GM18870 (cell line): Measurements from ENCODE around the gene SULT4A1.

Experiments used
- ATAC-seq: cut with Tn5 transposase; IDR thresholded peaks from one replicate; pipeline ENCODE4 v1.9.1; 2021; ENCODE audit warnings: moderate library complexity; ENCODE audit not compliant: unreplicated experiment

SULT4A1 gene

DNA sequence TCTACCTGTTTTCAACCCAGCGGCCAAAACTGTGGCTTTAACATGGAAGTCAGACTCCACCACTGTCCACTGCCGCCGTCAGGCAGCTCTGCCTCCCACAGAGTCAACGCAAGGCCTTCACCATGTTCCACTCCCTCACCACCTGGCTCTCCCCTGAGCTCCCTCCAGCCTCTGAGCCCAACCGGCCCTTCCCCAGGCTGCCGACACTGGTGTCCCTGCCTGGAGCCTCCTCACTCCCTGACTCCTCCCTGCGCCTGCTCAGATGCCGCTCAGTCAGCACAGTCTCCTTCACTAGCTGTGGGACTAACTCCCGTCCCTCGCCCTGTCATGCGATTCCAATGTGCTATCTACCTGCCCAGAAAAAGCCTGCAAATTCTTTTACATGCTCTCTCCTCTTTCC, 16.3 kb downstream of the SULT4A1 start:
- no peak for ATAC-seq

DNA sequence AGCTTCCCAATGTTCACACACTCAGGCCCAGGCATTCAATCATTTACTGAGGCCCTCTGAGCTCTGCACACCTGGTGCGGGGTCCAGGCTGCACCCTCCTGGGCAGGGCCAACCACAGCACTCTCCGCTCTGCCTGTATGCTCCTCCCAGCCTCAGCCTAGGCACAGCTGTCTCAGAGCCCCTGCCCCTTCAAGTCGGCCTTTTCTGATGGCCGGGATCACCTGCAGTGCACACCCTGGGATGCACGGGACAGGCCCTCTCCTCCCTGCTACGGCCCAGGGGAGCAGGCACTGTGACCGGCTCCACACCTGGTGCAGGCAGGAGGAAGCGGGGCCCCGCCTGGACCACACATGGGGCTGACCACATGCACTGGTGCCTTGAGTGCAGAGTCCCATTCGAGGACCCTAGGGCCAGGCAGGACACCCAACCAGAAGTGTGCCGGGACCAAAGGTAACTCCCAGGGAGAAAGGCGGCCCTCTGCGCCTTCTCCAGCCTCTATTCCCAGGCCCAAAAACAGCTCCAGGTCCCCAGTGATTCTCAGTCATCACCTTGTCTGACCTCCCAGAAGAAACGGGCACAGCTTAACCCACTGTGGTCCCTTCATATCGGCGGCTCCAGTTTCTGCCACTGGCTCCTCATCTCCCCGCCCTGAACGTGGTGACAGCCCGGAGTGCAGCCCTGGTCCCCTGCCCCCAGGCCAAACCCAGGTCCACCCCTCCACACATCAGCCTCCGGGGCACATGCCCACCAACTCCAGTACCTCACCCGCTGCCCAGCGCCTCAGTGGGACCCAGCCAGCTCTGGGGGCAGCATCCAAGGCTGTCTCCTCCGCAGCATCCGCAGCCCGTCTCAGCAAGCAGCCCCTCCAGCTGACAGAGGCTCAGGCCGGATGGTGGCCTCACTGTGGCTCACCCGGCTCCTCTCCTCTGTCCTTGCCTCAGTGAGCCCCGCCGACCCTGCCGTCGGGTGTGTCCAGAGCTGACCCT, 17.5 kb downstream of the SULT4A1 start:
- ATAC-seq: no peak

DNA sequence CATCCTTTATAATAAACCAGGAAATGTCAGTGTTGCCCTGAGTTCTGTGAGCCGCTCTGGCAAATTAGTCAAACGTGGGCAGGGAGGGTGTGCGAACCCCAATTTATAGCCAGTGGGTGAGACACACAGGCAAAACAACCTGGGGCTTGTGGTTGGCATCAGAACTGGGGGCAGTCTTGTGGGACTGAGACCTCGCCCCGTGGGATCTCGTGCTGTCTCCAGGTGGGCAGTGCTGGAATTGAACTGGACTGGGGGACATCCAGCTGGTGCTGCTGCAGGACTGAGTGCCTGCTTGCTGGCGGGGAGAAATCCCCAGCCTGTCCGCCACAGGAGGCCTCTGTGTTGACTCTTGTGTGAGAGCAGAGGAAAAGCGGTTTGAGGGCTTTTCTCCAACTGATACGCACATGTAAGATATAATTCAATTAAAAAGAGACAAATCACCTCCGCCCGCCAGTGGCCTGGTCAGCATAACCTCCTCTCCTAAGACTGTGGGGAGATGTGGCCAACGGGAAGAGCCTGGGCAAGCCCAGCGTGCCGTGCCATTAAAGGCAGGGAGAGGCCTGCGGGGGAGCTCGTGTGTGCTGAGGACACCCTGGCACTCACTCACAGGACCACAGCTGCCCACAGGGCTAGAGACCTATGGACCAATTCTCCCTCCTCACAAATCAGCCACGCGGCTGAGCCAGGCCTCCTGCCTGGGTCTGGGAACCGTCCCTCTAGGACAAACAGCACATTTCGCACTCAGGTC, 18.4 kb downstream of the SULT4A1 start:
- ATAC-seq: no peak

DNA sequence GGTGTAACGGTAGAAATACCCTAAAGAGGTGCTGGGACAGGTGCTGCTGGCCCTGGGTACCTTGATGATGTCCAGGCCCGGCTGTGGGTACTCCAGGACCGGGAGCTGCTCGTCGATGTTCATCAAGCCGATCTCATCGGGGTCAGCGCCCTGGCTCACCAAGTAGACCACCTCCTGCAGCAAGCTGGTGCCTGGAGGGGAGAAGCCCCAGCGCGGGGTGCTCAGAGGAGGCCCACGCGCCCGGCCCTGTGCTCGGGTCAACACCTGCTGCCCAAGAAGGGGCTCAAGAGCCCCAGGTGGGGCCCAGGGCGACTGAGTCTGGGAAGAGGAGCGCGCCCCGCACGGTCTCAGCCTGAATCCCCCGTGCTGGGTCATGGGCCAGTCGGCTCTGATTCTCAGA, 20.6 kb downstream of the SULT4A1 start:
- no peak for ATAC-seq

DNA sequence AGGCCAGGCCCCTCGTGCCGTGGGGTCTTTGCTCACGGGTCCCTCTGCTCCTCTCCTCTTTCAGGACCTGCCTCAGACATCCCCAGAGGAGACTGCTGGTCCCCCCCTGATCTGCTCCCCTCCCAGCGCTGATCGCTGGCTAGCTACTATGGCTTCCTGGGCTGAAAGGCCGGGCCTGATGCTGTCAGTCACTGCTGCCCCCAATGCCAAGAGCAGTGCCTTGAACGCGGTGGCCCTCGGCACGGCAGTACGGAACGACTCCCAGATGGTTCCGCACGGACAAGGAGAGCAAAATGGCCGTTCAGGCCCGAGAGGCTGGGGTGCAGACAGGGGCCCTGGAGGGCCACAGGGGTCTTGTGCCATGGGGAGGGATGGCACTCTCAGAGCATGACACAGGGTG, 21.5 kb downstream of the SULT4A1 start:
- ATAC-seq: no peak

DNA sequence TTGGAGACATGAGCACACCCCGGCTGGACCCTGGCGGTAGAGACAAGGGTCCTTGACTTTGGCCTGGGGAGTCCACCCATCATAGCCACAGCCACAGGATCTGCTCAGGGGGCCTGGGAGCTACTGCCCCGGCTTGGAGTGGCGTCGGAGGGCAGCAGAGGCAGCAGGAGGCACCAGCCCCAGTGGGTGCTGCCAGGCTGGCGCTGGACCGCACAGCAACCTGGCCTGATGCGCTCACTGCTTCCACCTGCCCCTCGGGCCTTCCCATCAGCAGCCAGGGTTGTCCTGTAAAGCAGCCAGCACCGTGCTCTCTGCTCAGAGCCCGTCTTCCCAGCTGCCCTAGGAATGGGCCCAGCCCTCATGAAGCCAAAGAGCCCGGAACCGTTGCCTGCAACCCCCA, 21.9 kb downstream of the SULT4A1 start:
- ATAC-seq: no peak

DNA sequence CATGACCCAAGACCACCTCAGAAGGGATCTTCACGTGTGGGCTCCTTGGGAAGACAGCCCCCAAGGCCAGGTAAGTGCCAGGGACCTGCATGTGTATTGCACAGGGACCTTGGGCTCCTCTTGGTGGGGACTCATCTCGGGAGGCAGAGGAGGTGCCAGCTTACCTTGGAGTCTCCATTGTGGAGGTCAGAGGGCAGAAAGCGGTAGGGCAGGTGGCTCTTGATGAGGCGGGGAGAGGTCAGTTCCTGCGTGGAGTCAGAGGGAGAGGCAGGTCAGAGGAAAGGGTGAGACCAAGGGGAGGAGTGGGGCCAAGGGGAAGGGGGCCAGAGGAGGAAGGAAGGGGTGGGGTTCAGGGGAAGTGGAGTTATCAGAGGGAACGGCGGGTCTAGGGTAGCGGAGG, 22.5 kb downstream of the SULT4A1 start:
- no peak for ATAC-seq

DNA sequence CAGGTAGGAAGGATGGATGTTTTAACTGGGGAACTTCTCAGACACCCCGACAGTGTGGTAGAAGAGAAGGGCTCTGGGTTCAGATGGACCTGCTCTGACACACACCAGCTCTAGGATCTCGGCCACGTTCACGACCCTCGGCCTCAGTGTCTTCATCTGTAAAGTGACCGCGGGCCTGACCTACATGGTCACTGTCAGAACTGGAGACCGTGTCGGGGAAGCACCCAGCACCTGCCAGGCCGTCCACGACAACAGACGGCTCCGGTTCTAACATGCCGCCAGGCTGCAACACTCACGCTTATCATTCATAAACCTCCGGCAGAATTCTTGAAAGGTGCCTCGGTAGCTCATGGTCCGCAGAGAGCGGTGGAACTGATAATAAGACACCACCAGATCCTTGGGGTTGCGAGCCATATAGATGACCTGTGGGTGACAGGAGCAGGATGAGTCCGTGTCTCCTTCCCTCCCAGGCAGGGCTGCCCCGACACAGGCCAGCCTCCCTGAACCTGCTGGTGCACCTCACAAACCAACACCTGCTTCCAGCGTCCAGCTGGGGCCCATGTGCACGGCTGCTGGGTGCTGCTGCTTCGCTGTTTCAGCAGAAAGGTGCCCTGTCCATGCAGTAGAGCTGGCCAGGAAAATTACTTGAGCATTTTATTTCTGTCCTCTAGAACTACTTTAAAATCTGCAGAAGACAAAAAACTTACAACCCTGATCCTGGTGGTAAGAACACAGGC, 23.6 kb downstream of the SULT4A1 start:
- no peak for ATAC-seq

DNA sequence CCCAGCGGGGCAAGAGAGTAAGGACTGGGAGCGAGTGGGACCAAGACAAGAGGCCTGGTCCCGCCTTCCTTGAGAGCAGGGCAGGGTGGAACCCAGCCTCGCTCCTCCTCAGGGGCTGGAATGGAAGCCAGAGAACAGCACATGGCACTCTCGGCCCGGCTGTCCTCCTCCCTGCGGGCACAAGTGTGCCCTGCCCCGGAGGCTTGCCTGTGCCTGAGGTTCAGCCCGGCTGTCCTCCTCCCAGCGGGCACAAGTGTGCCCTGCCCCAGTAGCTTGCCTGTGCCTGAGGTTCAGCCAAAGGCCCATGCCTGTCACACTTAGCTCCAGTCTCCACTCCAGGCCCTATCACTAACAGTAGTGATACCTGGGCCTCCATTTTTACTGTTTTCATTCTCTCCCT, 24.2 kb downstream of the SULT4A1 start:
- ATAC-seq: no peak

DNA sequence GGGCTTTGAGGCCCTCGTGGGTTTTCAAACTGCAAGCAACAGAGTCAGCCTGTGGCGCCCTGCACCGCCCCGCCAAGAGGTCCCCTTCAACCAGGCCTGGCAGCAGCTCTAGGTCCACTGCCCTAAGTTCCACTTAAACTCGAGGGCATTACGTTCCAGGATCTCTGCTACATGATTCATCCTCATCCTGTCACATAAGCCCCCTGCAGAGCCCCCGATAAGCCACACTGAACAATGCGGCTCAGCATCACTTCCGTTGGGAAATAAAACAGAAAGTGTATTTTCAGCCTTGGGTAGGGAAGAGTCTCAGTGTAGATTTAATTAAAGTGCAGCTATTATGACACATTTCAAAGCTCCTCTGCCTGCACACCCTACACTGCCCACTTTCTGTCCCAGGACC, 24.6 kb downstream of the SULT4A1 start:
- no peak for ATAC-seq

DNA sequence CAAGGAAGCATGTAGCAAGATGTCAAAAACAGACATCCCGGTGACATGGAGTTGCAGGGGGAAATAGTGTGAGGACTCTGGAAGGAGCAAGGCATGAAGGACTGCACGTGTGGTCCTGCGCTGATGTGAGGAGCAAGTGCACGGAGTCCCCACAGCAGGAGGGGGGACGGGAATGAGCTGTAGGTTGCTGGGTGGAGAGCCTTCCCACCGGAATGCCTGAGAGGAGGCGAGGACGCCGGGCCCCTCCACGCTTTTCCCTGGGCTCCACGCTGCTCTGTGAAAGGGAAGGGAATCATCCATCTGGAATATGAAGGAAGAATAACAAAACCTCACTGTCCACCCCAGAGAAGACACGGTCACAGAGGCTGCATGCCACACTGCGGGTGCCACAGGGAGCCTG, 26.6 kb downstream of the SULT4A1 start:
- no peak for ATAC-seq

DNA sequence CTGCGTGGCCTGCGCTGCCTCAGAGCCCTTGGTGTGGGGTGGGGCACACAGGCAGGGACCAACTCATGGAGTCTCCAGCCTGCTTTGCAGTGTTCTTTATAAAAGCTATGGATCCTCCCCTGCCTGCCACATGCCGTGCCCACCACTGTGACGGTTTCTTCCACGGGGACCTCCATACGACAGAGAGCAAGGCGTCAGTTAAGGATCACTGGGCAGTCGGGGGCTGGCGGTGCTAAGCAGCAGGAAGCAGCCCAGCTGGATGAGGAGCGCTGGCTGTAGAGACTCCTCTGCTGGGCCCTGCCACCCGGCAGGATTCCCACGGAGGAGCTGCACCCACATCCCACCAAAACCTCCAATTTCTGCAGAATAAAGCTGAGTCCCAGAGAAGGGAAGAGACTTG, 27.1 kb downstream of the SULT4A1 start:
- no peak for ATAC-seq

DNA sequence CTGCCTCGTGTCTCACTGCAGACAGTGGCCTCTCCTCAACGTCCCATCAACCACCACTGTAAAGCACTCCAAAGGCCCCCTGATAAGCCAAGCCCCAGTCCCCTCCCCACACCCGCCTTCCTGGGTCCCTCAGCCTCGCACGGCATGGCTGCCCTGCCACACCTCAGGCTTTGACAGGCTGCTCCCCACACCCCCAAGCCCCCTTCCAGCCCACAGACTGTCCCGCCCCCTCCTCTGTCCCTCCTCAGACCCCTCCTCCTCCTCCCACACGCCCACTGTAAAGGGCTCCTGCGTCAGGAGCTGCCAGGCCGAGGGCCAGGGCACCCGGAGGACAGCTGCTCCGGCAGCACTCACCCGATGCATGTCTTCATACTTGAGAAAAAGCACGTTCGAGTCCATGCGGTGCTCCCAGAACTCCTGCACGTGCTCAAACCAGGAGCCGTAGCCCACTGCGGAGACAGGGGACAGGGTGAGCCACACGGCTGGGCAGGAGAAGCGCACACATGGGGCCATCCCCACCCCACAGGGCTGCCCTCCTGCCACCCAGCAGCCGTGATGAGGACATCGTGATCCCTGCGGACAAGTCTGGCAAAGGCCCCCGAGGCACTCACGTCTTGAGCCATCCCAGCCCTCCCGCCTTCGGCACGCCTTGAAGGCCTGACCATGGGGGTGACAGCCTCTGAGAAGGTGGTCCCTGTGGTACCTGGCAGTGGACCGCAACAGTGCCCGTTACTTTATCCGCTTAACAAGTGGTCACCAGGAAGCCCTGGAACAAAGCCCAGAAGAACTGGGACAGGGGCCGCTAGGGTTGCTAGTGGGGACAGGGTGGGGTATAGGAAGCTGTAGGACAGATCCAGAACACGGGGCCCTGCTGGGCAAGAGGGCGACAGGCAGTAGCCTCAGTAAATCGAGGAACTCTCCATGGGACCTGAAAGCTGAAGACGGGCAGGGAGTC, 28.8 kb downstream of the SULT4A1 start:
- no peak for ATAC-seq

DNA sequence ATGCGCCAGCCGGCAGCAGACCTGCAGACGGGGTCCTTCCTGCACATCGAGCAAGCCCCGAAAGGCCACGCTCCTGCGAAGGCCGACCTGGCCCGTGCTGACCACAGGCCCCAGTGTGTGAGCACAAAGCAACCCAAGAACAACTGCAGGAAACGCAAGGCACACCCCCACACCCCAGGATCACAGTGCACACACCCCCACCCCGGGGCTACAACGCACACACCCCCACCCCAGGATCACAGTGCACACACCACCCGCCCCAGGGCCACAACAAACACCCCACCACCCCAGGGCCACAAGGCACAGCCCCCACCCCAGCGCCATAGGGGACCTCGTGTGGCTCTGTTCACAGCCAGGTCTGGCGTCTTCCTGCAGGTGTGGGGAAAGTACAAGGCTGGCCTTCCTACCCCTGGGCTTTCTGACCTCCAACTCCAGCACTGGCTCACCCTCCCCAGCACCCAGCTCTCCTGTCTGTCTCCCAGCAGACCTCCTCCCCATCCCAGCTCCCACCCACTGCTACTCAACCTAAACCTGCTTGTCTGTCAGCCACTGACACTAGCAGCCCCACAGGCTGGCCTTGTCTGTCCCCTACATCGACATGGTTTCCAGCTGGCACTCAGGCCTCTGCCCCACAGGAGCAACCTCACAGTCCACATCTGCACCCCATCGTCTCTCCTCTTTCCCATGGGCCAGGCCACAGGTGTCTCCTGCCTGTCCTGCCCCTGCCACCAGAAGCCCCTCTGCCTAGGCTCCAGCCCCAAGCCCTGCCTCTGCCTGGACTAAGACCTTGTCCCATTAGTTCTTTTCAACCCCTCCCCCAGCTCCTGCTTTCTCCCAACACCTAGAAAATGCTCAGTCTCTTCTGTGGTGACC, 29.7 kb downstream of the SULT4A1 start:
- ATAC-seq: no peak

DNA sequence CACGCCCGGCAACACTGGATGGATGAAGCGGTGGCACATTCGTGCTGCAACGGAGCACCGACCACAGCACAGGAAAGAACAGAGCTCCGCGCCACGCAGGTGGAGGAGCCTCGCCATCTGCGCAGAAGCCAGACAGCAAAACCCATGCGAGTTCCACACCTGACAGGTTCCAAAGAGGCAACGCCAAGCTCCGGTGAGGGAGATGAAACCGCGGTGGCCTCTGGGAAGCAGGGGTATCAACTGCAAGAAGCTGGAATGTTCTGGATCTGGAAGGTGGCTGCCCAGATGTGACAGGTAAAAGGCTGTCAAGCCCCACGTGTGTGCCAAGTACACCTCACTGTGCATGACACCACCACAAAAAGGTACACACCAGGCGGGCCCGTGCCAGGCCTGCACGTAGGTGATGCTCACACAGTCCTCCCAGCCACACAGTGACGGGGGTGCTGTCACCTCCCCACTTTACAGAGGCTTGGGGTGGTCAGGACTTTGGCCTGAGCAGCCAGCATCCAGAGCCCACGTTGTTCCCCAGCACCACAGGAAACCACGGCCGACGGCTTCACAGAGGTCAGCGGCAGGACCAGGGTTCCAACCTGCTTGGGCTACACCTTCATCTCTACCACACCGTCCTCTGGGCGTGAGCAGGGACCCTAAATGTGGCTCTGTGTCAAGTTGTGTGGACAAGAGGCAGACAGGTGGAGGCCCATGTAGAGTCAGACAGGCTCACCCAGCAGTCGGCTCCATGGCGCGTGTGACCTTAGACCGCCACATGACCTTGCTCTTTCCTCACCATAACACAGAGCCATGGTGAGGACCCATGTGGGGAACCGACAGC, 30.5 kb downstream of the SULT4A1 start:
- no peak for ATAC-seq

DNA sequence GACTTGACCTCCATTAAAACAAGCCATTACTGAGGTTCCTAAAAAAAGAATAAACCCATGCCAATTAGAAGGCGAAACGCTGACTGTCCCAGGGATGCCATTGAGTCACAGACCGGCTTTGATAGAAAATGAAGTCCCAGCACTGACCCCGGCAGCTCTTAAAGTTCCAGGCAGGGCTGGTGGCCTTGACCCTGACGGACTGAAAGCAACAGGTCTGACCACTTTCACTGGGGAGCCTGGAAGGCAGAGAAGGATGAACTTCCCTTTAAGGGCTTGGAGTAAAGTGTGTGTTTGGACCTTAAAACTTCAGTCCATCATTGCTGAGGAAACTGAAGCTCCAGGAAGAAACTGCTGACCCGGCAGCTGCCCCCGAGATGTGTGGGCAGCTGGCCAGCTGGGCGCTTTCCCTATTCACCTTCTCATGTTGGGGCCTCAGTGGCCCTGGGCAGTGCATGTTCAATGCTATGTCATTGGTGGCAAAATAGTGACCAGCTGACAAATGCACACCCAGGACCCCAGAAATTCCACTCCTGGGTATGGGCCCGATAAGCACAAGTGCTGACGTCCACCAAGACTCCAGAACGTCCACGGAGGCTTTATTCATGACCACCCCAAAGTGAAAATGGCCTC, 31.3 kb downstream of the SULT4A1 start:
- no peak for ATAC-seq

DNA sequence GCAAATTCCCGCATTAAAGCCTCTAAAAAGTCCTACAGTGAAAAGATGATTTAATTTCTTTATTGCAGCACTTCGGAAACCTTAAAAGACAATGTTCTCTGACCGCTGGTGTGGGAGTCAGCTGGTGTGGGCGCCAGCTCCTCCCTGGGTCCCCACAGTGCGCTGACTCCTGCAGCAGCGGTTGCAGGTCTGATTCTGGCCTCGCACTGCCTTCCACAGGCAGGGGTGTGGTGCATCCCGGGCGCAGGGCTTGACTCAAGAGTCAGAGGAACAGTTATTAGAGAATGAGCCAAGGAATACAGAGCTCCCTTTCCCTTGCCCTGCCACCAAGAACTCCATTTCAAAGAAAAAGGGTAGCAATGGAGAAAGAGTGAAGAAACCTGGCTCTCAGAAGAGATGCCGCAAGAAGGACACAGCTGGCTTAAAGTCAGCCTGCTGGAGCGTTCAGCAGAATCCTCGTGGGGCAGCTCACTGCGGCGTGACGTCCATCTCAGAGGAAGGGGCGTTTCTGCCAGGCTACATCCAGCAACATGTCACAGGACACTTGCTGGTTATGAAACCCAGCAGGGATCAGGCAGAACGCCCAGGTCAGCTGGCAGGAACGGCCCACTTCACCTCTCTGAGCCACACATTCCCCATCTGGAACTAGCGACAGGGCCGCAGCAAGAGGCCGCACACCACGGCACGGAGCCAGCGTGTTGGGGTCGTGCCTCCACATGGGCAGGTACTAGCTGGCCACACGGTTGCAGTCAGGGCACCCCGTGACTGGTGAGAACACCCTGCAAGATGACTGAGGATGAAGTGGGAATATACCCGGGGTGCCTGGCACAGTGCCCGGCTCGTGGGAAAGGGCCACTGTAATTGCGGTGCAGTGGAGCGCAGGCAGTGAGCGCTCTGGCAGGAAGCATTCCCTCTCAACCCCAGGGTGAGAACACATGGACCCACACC, 32.1 kb downstream of the SULT4A1 start:
- ATAC-seq: no peak
